ENCODE data around the gene AGPAT2.

AGPAT2 gene

GRCh38 chr9:136673088-136673974, 13.9 kb downstream of the AGPAT2 start:
- no peak for DNase-seq (ENCODE audit: low read depth)

DNA sequence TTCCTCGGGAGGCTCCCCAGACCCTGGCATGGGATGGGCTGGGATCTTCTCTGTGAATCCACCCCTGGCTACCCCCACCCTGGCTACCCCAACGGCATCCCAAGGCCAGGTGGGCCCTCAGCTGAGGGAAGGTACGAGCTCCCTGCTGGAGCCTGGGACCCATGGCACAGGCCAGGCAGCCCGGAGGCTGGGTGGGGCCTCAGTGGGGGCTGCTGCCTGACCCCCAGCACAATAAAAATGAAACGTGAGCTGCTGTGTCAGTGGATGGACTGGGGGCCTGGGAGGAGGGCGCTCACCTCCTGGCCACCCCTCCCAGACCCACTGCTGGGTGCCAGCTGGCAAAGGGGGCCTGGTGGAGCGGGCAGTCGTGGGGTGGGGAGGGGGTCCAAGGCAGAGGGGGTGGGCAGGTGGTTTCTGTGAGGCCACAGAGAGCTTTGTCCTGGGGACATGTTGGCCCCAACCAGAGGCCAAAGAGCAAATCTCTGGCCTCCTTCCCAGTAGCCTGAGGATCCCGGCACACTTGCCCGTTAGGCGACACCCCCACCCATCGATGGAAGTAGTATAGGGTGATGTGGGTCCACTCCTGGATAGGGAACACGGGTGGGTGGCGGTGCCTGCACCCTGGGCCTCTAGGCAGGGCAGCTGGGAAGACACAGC, 14.7 kb downstream of the AGPAT2 start:
- no peak for DNase-seq (ENCODE audit: low read depth)

DNA sequence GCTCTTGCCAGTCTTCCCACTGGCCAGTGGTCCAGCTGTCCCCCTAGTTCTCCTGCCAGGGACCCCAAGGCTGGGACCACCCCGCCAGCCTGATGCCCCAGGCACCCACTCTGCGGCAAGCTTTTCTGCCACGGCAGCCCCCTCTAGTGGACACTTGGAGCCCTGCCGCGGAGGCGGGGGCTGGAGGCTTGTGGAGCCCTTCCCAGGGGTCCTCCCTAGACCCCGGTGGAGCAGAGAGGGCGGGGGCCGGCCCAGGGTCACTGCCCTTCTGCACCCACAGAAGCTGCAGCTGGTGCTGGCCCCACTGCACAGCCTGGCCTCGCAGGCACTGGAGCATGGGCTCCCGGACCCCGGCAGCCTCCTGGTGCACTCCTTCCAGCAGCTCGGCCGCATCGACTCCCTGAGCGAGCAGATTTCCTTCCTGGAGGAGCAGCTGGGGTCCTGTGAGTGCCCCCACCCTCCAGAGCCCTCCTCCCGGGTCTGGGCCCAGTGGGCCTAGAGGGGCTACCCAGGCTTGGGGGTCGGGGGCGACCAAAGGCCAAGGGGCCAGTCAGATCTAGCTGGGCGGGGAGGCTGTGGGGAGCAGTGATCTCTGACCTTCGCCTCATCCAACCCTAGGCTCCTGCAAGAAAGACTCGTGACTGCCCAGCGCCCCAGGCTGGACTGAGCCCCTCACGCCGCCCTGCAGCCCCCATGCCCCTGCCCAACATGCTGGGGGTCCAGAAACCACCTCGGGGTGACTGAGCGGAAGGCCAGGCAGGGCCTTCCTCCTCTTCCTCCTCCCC, 15.4 kb downstream of the AGPAT2 start:
- DNase-seq (ENCODE audit: low read depth) = no peak

- no peak for DNase-seq (ENCODE audit: low read depth)
Observed at GRCh38 chr9:136671254-136671614, 16.0 kb downstream of the AGPAT2 start.

- no peak for DNase-seq (ENCODE audit: low read depth)
Observed at GRCh38 chr9:136670576-136671253, 16.5 kb downstream of the AGPAT2 start.

DNA sequence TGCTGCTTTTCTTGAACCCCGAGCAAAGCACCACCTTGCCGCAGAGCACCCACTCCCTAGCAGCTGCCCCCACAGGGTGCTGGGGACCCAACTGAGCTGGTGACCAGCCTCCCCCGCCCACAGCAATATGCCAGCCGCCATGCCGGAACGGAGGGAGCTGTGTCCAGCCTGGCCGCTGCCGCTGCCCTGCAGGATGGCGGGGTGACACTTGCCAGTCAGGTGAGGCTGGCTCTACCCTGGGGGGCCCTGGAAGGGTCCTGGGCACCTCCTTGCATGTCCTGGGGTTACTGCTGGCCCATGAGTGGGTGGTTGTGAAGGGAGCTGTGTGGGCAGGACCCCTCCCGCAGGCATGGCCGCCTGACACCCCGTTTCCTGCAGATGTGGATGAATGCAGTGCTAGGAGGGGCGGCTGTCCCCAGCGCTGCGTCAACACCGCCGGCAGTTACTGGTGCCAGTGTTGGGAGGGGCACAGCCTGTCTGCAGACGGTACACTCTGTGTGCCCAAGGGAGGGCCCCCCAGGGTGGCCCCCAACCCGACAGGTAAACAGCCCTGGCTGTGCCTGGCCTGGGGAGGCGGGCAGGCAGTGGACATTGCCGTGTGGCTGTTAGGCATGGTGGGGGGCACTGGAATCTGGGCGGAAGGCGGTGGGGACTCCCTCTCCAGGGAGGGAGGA, 17.3 kb downstream of the AGPAT2 start:
- DNase-seq (ENCODE audit: low read depth) = no peak

GRCh38 chr9:136668983-136669790, 18.1 kb downstream of the AGPAT2 start:
- DNase-seq (ENCODE audit: low read depth) = no peak

- no peak for DNase-seq (ENCODE audit: low read depth)
Observed at GRCh38 chr9:136667940-136668760, 19.1 kb downstream of the AGPAT2 start.

- no peak for DNase-seq (ENCODE audit: low read depth)
Observed at GRCh38 chr9:136667214-136667939, 19.9 kb downstream of the AGPAT2 start.

DNA sequence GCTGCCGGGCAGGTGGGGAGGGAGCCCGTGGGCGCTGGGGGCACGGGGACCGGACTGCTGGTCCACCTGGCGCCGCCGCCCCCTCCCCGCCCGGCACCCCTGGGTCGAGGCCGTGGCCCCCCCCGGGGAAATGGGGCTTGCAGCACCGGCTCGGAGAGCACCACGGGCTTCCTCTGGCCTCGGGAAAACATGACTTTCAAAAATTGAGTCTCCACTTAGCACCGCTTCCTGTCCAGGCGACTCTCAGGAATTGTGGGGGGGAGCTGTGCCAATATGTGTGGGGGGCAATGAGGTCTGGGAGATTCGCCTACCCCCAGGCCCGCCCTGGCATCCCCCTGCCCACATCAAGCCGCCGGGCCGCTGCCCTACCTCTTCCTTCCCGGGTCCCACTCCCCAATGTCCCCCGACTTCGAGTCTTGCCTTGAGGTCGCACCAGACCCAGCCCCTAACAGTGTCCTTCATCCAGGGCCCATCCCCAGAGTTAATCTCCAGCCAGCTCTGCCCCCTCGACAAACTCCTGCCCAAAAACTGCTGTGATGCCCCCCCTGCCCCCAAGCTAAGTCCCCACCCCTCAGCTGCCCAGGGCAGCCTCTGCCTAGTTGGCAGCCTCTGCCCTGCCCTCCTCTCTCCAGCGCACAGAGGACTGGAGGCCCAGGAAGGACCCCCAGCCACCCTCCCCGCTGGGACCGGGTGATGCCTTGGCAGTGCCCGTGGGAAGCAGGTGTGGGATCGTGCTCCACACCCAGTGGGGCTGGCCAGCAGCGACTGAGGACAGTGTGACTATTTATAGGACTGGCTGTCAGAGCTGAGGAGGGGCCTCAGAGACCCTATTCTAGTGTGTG, 20.7 kb downstream of the AGPAT2 start:
- no peak for DNase-seq (ENCODE audit: low read depth)

GRCh38 chr9:136665704-136666371, 21.4 kb downstream of the AGPAT2 start:
- DNase-seq (ENCODE audit: low read depth) = no peak

- no peak for DNase-seq (ENCODE audit: low read depth)
Observed at GRCh38 chr9:136665111-136665703, 22.1 kb downstream of the AGPAT2 start.

- DNase-seq (ENCODE audit: low read depth) = no peak
Observed at GRCh38 chr9:136664000-136664915, 23.0 kb downstream of the AGPAT2 start.

DNA sequence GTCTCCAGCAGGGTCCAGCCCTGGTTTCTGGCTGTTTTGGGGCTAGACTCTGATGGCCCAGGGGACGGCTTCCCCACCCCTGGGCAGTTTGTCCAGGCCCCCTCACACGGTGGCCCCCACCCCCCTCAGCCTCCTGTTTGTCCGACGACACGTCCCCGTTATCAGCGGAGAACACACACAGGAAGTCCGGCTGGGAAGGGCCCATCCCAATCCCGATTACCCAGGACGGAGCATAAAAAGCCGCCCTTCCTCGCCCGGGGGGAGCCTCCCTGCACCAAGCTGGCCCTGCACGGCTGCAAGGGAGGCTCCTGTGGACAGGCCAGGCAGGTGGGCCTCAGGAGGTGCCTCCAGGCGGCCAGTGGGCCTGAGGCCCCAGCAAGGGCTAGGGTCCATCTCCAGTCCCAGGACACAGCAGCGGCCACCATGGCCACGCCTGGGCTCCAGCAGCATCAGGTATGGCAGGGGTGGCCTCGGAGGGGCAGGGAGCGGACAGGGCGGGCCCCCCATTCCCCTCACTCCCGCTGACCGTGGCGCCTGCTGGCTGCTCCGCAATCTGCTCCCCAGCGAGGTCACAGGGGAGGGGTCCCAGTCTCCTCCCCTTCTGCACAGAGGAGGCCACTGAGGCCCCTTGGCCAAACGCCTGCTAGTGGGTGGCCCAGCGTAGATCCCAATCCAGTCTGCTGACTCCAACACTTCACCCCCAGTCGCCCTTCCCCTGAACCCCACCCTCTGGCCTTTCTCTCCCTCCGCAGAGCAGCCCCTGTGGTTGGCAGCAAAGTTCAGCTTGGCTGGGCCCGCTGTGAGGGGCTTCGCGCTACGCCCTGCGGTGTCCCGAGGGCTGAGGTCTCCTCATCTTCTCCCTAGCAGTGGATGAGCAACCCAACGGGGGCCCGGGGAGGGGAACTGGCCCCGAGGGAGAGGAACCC, 24.3 kb downstream of the AGPAT2 start, which contains the start of gene EGFL7:
EGFL7 (plus strand) TSS at position 261 of the 926 bp plus-strand sequence. CDS start 5,367 bp downstream, outside the sequence.
- no peak for DNase-seq (ENCODE audit: low read depth)

DNA sequence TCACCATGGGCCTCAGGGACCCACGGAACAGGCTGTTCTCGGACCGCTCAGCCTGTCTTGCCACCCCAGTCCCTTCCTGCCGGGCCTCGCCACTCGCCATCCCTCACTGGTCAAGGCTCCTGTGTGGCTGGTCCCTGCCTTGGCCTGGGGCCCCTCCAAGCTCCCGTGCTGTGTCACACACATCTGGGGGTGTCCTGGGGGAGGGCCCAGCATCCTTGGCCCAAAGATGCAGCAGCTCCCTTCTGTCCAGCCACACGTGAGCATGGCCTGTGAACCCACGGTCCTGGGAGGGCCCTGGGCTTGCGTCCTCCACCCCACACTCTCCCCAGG, 25.0 kb downstream of the AGPAT2 start:
- DNase-seq (ENCODE audit: low read depth) = no peak
